ENCODE data around the gene SP100. TPM values are rescaled to one million over a fixed set of nuclear protein-coding genes. Genes with fewer than 3 reads are reported as not detected.
"Not testable (repeated sequence)": the region's sequence is repeated elsewhere in the genome, so short reads cannot be mapped to it uniquely, and the experiment has no call there.

Gene SP100
- total RNA-seq, 3 donors from 2014 or later, result 50.7 to 69.7 (median 54.9) TPM

- H3K4me3 Mint-ChIP-seq, result no peak overlapping the region
- H3K36me3 Mint-ChIP-seq (ENCODE audit: insufficient read depth), result peaks cover 41% of the 10 kb centered on the region
- ATAC-seq (peak in 1 of 2 donors; percentile 18), DNase-seq (no peak)
- no peaks in the 10 kb centered on the region for H3K27me3 Mint-ChIP-seq (ENCODE audit: low read depth)
- H3K9me3 Mint-ChIP-seq, result peaks cover 4% of the 10 kb centered on the region
- peaks cover 65% of the 10 kb centered on the region for H3K4me1 Mint-ChIP-seq (ENCODE audit: low read depth)
These were observed 18.8 kb downstream of the SP100 start for GRCh38 chr2:230434677-230435324.

DNA sequence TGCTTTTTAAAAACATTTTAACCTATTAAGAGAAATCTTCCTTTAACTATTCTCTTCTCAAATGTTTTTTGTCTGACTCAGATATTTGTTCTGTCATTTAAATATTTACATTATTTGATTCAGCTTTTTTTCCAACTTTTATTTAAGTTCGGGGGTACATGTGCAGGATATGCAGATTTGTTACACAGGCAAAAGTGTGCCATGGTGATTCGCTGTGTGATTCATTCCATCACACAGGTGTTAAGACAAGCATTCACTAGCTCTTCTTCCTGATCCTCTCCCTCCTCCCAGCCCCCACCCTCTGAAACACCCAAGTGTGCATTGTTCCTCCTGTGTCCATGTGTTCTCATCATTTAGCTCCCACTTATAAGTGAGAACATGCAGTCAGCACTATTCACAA lies 19.4 kb downstream of the SP100 start:
- DNase-seq (no peak), ATAC-seq (peak in 1 of 2 donors; percentile 63)
- Mint-ChIP-seq H3K27me3 (ENCODE audit: low read depth) (no peaks in the 10 kb centered on the region), H3K4me3 (no peak overlapping the region), H3K4me1 (ENCODE audit: low read depth) (peaks cover 61% of the 10 kb centered on the region), H3K36me3 (ENCODE audit: insufficient read depth) (peaks cover 39% of the 10 kb centered on the region), H3K9me3 (peaks cover 4% of the 10 kb centered on the region)

DNA sequence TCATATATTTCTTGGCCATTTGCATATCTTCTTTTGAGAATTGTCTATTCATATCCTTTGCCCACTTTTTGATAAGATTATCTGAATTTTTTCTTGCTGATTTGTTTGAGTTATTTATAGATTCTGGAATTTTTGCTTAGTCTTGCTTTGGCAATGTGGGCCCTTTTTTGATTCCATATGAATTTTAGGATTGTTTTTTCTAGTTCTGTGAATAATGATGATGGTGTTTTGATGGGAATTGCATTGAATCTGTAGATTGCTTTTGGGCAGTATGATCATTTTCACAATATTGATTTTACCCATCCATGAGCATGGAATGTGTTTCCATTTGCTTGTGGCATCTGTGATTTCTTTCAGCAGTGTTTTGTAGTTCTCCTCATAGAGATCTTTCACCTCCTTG lies 23.1 kb downstream of the SP100 start:
- not testable (repeated sequence) for H3K27me3 Mint-ChIP-seq (ENCODE audit: low read depth); ATAC-seq; DNase-seq; H3K9me3 Mint-ChIP-seq
- Mint-ChIP-seq H3K4me1 (ENCODE audit: low read depth) (peaks cover 68% of the 10 kb centered on the region), H3K36me3 (ENCODE audit: insufficient read depth) (peaks cover 26% of the 10 kb centered on the region), H3K4me3 (peak overlapping the region; percentile 77)

GRCh38 chr2:230439590-230439989 lies 23.6 kb downstream of the SP100 start:
- Mint-ChIP-seq H3K4me3 (peak overlapping the region; percentile 77), H3K27me3 (ENCODE audit: low read depth) (no peaks in the 10 kb centered on the region), H3K4me1 (ENCODE audit: low read depth) (peaks cover 67% of the 10 kb centered on the region), H3K9me3 (peaks cover 4% of the 10 kb centered on the region), H3K36me3 (ENCODE audit: insufficient read depth) (peaks cover 31% of the 10 kb centered on the region)
- DNase-seq (no peak), ATAC-seq (peak in 1 of 2 donors; percentile 48)

- DNase-seq, result peak; percentile 26
- peak; percentile 74 to 83 for ATAC-seq
- H3K4me1 Mint-ChIP-seq (ENCODE audit: low read depth), result peaks cover 59% of the 10 kb centered on the region
- H3K4me3 Mint-ChIP-seq, result peak overlapping the region; percentile 37
- no peaks in the 10 kb centered on the region for H3K27me3 Mint-ChIP-seq (ENCODE audit: low read depth)
- peaks cover 32% of the 10 kb centered on the region for H3K36me3 Mint-ChIP-seq (ENCODE audit: insufficient read depth)
- peaks cover 2% of the 10 kb centered on the region for H3K9me3 Mint-ChIP-seq
These were observed 25.4 kb downstream of the SP100 start for GRCh38 chr2:230441227-230441897.

DNA sequence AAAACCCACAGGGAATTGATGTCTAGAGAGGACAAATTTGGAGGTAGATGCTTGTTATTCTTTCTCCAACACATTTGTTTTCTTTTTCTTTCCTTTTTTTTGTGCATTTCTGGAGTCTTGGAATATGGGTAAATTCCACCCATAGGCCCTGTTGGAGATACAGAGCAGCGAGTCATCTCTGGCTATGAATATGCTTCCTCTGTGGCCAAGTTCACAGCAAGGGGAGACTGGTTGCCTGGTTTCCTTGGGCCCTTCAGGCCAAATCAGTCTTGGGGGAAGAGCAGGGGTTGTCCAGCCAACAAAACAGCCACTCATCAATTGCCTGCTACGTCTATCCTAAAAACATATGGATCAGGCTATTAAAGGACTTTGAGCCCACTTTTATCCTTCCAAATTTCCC lies 27.5 kb downstream of the SP100 start:
- H3K9me3 Mint-ChIP-seq, result no peaks in the 10 kb centered on the region
- H3K4me1 Mint-ChIP-seq (ENCODE audit: low read depth), result peaks cover 78% of the 10 kb centered on the region
- H3K36me3 Mint-ChIP-seq (ENCODE audit: insufficient read depth), result peaks cover 47% of the 10 kb centered on the region
- no peak overlapping the region for H3K4me3 Mint-ChIP-seq
- H3K27me3 Mint-ChIP-seq (ENCODE audit: low read depth), result no peaks in the 10 kb centered on the region
- ATAC-seq, result no peak
- DNase-seq, result no peak

DNA sequence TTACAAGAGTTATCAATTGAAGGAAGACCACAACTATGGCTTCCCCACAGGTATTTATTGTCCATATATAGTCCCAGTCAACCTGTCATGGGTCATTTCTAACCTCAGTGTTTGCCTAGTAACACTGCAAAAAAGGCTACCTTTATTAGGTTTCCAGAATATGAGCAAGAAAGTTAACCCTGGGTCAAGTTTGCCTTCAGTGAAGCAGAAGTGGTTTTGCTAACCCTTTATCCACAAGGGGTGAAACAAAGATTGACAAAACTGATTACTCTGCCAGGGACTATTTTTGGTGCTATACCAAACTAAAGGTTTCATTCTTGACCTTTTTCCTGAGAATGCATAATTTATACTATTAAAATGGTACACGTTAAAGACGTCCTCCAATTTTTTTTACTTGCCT lies 28.8 kb downstream of the SP100 start:
- Mint-ChIP-seq H3K4me3 (no peak overlapping the region), H3K36me3 (ENCODE audit: insufficient read depth) (peaks cover 52% of the 10 kb centered on the region), H3K4me1 (ENCODE audit: low read depth) (peaks cover 77% of the 10 kb centered on the region), H3K9me3 (no peaks in the 10 kb centered on the region), H3K27me3 (ENCODE audit: low read depth) (no peaks in the 10 kb centered on the region)
- no peak for ATAC-seq
- DNase-seq, result no peak

GRCh38 chr2:230447036-230447435 lies 31.0 kb downstream of the SP100 start:
- Mint-ChIP-seq H3K27me3 (ENCODE audit: low read depth) (no peaks in the 10 kb centered on the region), H3K4me1 (ENCODE audit: low read depth) (peaks cover 70% of the 10 kb centered on the region), H3K4me3 (no peak overlapping the region), H3K36me3 (ENCODE audit: insufficient read depth) (peaks cover 69% of the 10 kb centered on the region), H3K9me3 (no peaks in the 10 kb centered on the region)
- DNase-seq (no peak), ATAC-seq (no peak)

GRCh38 chr2:230447455-230448451 lies 31.8 kb downstream of the SP100 start:
- peak overlapping the region; percentile 56 for H3K4me3 Mint-ChIP-seq
- ATAC-seq (peak; percentile 93), DNase-seq (no peak)
- H3K9me3 Mint-ChIP-seq, result no peaks in the 10 kb centered on the region
- no peaks in the 10 kb centered on the region for H3K27me3 Mint-ChIP-seq (ENCODE audit: low read depth)
- peaks cover 70% of the 10 kb centered on the region for H3K36me3 Mint-ChIP-seq (ENCODE audit: insufficient read depth)
- peaks cover 67% of the 10 kb centered on the region for H3K4me1 Mint-ChIP-seq (ENCODE audit: low read depth)

- no peak for ATAC-seq
- no peaks in the 10 kb centered on the region for H3K27me3 Mint-ChIP-seq (ENCODE audit: low read depth)
- H3K36me3 Mint-ChIP-seq (ENCODE audit: insufficient read depth), result peaks cover 76% of the 10 kb centered on the region
These were observed 34.0 kb downstream of the SP100 start for GRCh38 chr2:230449901-230450467.

DNA sequence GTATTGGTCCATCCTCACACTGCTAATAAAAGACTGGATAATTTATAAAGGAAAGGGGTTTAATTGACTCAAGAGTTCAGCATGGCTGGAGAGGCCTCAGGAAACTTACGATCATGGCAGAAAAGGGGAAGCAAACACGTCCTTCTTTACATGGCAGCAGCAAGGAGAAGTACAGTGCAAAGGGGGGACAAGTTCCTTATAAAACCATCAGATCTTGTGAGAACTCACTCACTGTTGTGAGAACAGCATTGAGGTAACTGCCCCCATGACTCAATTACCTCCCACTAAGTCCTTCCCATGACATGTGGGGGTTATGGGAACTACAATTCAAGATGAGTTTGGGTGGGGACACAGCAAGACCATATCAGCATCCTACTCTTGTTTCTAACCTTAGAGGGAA lies 37.0 kb downstream of the SP100 start:
- H3K4me1 Mint-ChIP-seq (ENCODE audit: low read depth), result peaks cover 79% of the 10 kb centered on the region
- ATAC-seq (no peak), DNase-seq (no peak)
- H3K4me3 Mint-ChIP-seq, result no peak overlapping the region
- peaks cover 16% of the 10 kb centered on the region for H3K9me3 Mint-ChIP-seq
- peaks cover 80% of the 10 kb centered on the region for H3K36me3 Mint-ChIP-seq (ENCODE audit: insufficient read depth)
- no peaks in the 10 kb centered on the region for H3K27me3 Mint-ChIP-seq (ENCODE audit: low read depth)

More at GRCh38 chr2:230449901-230450467, 34.0 kb downstream of the SP100 start:
- H3K4me1 Mint-ChIP-seq (ENCODE audit: low read depth), result peaks cover 77% of the 10 kb centered on the region
- H3K9me3 Mint-ChIP-seq, result peaks cover 7% of the 10 kb centered on the region
- H3K4me3 Mint-ChIP-seq, result no peak overlapping the region
- no peak for DNase-seq

- peaks cover 86% of the 10 kb centered on the region for H3K36me3 Mint-ChIP-seq (ENCODE audit: insufficient read depth)
- DNase-seq (no peak), ATAC-seq (no peak)
- H3K4me3 Mint-ChIP-seq, result no peak overlapping the region
- H3K27me3 Mint-ChIP-seq (ENCODE audit: low read depth), result no peaks in the 10 kb centered on the region
- peaks cover 16% of the 10 kb centered on the region for H3K9me3 Mint-ChIP-seq
- H3K4me1 Mint-ChIP-seq (ENCODE audit: low read depth), result peaks cover 77% of the 10 kb centered on the region
These were observed 39.1 kb downstream of the SP100 start for GRCh38 chr2:230455005-230455684.

DNA sequence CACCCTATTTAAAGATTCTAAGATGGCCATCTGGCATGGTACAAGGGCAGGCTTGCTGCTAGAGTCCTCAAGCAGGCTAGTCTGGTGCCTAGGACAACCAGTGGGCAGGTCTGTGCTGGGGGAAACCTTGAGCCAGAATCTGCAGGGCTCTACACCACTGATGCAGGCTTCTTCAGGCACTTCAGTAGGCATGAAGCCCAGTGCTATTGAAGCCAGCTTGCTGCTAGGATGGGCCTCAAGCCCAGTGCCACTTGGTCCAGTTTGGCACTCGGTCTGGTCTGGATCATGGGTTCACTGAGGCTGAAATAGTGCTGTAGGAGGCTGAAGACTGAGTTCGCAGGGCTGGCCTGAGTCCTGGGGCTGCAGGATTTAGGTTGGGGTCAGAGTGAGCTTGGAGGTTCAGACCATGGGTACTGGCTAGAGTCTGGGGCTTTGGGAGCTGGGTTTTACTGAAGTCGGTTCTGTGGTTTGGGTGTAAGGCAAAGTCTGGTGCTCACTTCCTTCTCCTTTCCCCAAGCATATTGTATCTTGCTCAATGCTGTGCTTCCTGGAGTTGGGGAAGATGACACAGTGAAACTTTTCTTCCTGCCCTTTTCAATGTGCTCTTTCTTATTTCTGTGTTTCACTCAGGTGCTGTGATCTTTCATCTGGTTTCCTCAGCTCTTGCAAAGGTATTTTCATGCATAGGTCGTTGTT lies 41.2 kb downstream of the SP100 start:
- H3K36me3 Mint-ChIP-seq (ENCODE audit: insufficient read depth), result peaks cover 81% of the 10 kb centered on the region
- peak in 1 of 2 donors; percentile 14 for ATAC-seq
- no peak for DNase-seq
- H3K9me3 Mint-ChIP-seq, result peaks cover 16% of the 10 kb centered on the region
- peaks cover 68% of the 10 kb centered on the region for H3K4me1 Mint-ChIP-seq (ENCODE audit: low read depth)
- no peak overlapping the region for H3K4me3 Mint-ChIP-seq
- H3K27me3 Mint-ChIP-seq (ENCODE audit: low read depth), result no peaks in the 10 kb centered on the region
